A549 (cell line): ENCODE results near the gene MXD4. TPM values are rescaled to one million over a fixed set of nuclear protein-coding genes. Genes with fewer than 3 reads are reported as not detected.

Experiments
- ATAC-seq, 2 experiments: fragments of 200-7000 bp in 1 of 2; fragments of >200 bp in 1 of 2; cut with Nextera tagmentation in 1 of 2; cut with Tn5 transposase in 1 of 2; 3 replicates each; pipeline versions ENCODE4 v1.8.0 to v1.9.1; 2018 to 2020; ENCODE audit warnings: mild to moderate bottlenecking in 1 of 2, moderate library complexity in 1 of 2
- CTCF ChIA-PET: fragments of 300-600 bp; sonication (Branson Sonifier 250); formaldehyde crosslinking; extraction: SDS; loops from one replicate; lab custom pipeline; 2021; ENCODE audit warnings: antibody characterized with exemption, inconsistent platforms; lab: Yijun Ruan, JAX
- POLR2A ChIA-PET: fragments of 350-600 bp; formaldehyde crosslinking; extraction: SDS; loops from one replicate; lab custom pipeline; 2021; ENCODE audit warnings: antibody characterized with exemption, inconsistent platforms; lab: Yijun Ruan, JAX
- DNase-seq, 2 experiments: peaks; one replicate each; pipeline versions ENCODE4 v3.0.0 to v3.0.0-alpha.2; 2011 to 2016; ENCODE audit warnings: low read depth in 1 of 2, low spot score in 1 of 2
- FAIRE-seq: peaks from 2 replicates; lab custom pipeline; 2011; peaks lifted over from hg19 to GRCh38; lab: Jason Lieb, UNC
- H3K27ac ChIP-seq, 2 experiments: fragments of >200 bp; sonication (Bioruptor Twin); formaldehyde crosslinking; 3 replicates each; pipeline ENCODE4 v1.5.1; 2016 to 2017
- H3K4me1 ChIP-seq: fragments of >200 bp; sonication (Bioruptor Twin); formaldehyde crosslinking; 3 replicates; pipeline ENCODE4 v1.6.1; 2016
- H3K4me2 ChIP-seq: fragments of >200 bp; sonication (Bioruptor Twin); formaldehyde crosslinking; 3 replicates; pipeline ENCODE4 v1.6.1; 2016
- H3K4me3 ChIP-seq: fragments of >200 bp; sonication (Bioruptor Twin); formaldehyde crosslinking; 3 replicates; pipeline ENCODE4 v1.5.1; 2016
- H3K9me3 ChIP-seq: fragments of >200 bp; sonication (Bioruptor Twin); formaldehyde crosslinking; 3 replicates; pipeline ENCODE4 v1.6.1; 2016
- ATOH8 ChIP-seq: fragments of 250-450 bp; sonication (Bioruptor Pico); IDR thresholded peaks from 2 replicates; pipeline ENCODE4 v1.5.0; 2020; ENCODE audit warnings: low read depth, mild to moderate bottlenecking, moderate library complexity
- BHLHE40 ChIP-seq: IDR thresholded peaks from 2 replicates; pipeline ENCODE4 v1.6.1; 2012; ENCODE audit warnings: low read depth, low read length, inconsistent platforms
- CBX2 ChIP-seq: fragments of 200-600 bp; sonication (generic); IDR thresholded peaks from 2 replicates; pipeline ENCODE4 v1.6.1; 2016; ENCODE audit warnings: low read depth, mild to moderate bottlenecking, borderline replicate concordance
- CHD4 ChIP-seq: fragments of 200-600 bp; sonication (generic); IDR thresholded peaks from 2 replicates; pipeline ENCODE4 v1.6.1; 2016; ENCODE audit warnings: antibody characterized with exemption, mild to moderate bottlenecking, borderline replicate concordance
- E2F6 ChIP-seq: IDR thresholded peaks from 2 replicates; pipeline ENCODE4 v1.6.1; 2012; ENCODE audit warnings: low read depth, borderline replicate concordance
- EHF ChIP-seq: fragments of 250-450 bp; sonication (Bioruptor Pico); IDR thresholded peaks from 2 replicates; pipeline ENCODE4 v1.5.0; 2020; ENCODE audit warnings: mild to moderate bottlenecking
- EP300 ChIP-seq, 2 experiments: fragments of >200 bp; sonication (Bioruptor Twin); formaldehyde crosslinking; IDR thresholded peaks; 2 replicates in 1 of 2; 3 replicates in 1 of 2; pipeline ENCODE4 v1.6.1; 2016 to 2017
- FOSL2 ChIP-seq, 2 experiments: fragments of 450-650 bp in 1 of 2; fragments of >200 bp in 1 of 2; sonication (Bioruptor Twin) in 1 of 2; formaldehyde crosslinking; IDR thresholded peaks; 2 replicates each; pipeline versions ENCODE4 v1.5.0 to v1.6.1; 2016 to 2020; ENCODE audit warnings: mild to moderate bottlenecking in 1 of 2, moderate library complexity in 1 of 2
- HES2 ChIP-seq: fragments of >200 bp; sonication (Bioruptor Twin); formaldehyde crosslinking; IDR thresholded peaks from 2 replicates; pipeline ENCODE4 v1.6.1; 2016
- KDM1A ChIP-seq: fragments of 200-600 bp; sonication (generic); IDR thresholded peaks from 2 replicates; pipeline ENCODE4 v1.6.1; 2016; ENCODE audit warnings: low read depth, mild to moderate bottlenecking
- KDM5A ChIP-seq: fragments of 200-600 bp; sonication (generic); IDR thresholded peaks from 2 replicates; pipeline ENCODE4 v1.6.1; 2016; ENCODE audit warnings: antibody characterized with exemption, mild to moderate bottlenecking
- MAFK ChIP-seq: fragments of 450-650 bp; IDR thresholded peaks from 2 replicates; pipeline ENCODE4 v1.6.1; 2014; ENCODE audit not compliant: partially characterized antibody
- MAZ ChIP-seq: fragments of 150-350 bp; IDR thresholded peaks from 2 replicates; pipeline ENCODE4 v1.6.1; 2014; ENCODE audit warnings: antibody characterized with exemption, low read depth, low read length, borderline replicate concordance
- MYC ChIP-seq: IDR thresholded peaks from 2 replicates; pipeline ENCODE4 v1.6.1; 2012; ENCODE audit warnings: mild to moderate bottlenecking, inconsistent platforms, low read length, improper control_type of control experiment, borderline replicate concordance
- NFE2L2 ChIP-seq: fragments of 150-350 bp; conservative IDR thresholded peaks from 2 replicates; pipeline ENCODE4 v1.6.1; 2014; ENCODE audit warnings: low read length
- NPAS2 ChIP-seq: fragments of 250-450 bp; sonication (Bioruptor Pico); IDR thresholded peaks from 2 replicates; pipeline ENCODE4 v1.8.0; 2022; ENCODE audit warnings: mild to moderate bottlenecking, moderate library complexity, borderline replicate concordance
- POLR2A ChIP-seq: IDR thresholded peaks from 2 replicates; pipeline ENCODE4 v1.6.1; 2012; ENCODE audit warnings: mild to moderate bottlenecking, low read length
- RAD21 ChIP-seq, 2 experiments: fragments of >200 bp in 1 of 2; sonication (Bioruptor Twin) in 1 of 2; formaldehyde crosslinking in 1 of 2; IDR thresholded peaks in 1 of 2; conservative IDR thresholded peaks in 1 of 2; 2 replicates in 1 of 2; 3 replicates in 1 of 2; pipeline ENCODE4 v1.6.1; 2012 to 2018; ENCODE audit warnings: inconsistent platforms in 1 of 2
- RARB ChIP-seq: fragments of 250-450 bp; sonication (Bioruptor Pico); IDR thresholded peaks from 2 replicates; pipeline ENCODE4 v1.8.0; 2021; ENCODE audit warnings: mild to moderate bottlenecking, moderate library complexity
- RFX5 ChIP-seq: fragments of 450-650 bp; IDR thresholded peaks from 2 replicates; pipeline ENCODE4 v1.7.1; 2014; ENCODE audit warnings: antibody characterized with exemption, mild to moderate bottlenecking, moderate library complexity
- USF2 ChIP-seq: fragments of 450-650 bp; IDR thresholded peaks from 2 replicates; pipeline ENCODE4 v1.6.1; 2014; ENCODE audit warnings: antibody characterized with exemption
- ZC3H11A ChIP-seq: fragments of 450-650 bp; IDR thresholded peaks from 2 replicates; pipeline ENCODE4 v1.6.1; 2014; ENCODE audit warnings: antibody characterized with exemption, mild to moderate bottlenecking
- ZNF302 ChIP-seq: fragments of 250-450 bp; sonication (Bioruptor Pico); IDR thresholded peaks from 2 replicates; pipeline ENCODE4 v1.9.0; 2021; ENCODE audit warnings: inconsistent platforms, mild to moderate bottlenecking, moderate library complexity
- ZSCAN20 ChIP-seq: fragments of 250-450 bp; sonication (Bioruptor Pico); IDR thresholded peaks from 2 replicates; pipeline ENCODE4 v1.8.0; 2022; ENCODE audit warnings: mild to moderate bottlenecking, moderate library complexity
- WGBS: methylation state at CpG from one replicate; pipeline ENCODE4 v1.1.6; 2017; ENCODE audit errors: missing lambda C conversion rate; 5-methylcytosine and 5-hydroxymethylcytosine counted together
- polyA plus RNA-seq, 4 experiments: library from polyadenylated mRNA; depleted of rRNA in 3 of 4; stranded (reverse); fragments of >200 nt; fragmentation: RNase III in 1 of 4; extraction: RNeasy Plus Mini Kit Qiagen cat#74134 plus additional on column Dnase treatment in 1 of 4; gene quantifications; 2 replicates in 3 of 4; 3 replicates in 1 of 4; pipeline ENCODE4 v1.2.3, GENCODE V29; 2011 to 2017

The MXD4 gene
- polyA plus RNA-seq, 2 of the 4 experiments (the other 2 are of a cell fraction): 10.8 to 18.5 TPM

GRCh38 chr4:2292646-2293108 lies 30.8 kb upstream of the MXD4 start (continued):
- TF ChIP-seq RAD21 (conservative IDR thresholded peaks at IDR 0.05 in 1 of 2, IDR thresholded peaks at IDR 0.05 in 1 of 2) (no peak), ZC3H11A (no peak), NFE2L2 (no peak), RARB (no peak), CHD4 (no peak), ZSCAN20 (CRISPR knock-in tag) (no peak), MAFK (no peak), EHF (CRISPR knock-in tag) (no peak), NPAS2 (CRISPR knock-in tag) (no peak), ZNF302 (CRISPR knock-in tag) (no peak)

GRCh38 chr4:2291705-2292645 lies 30.1 kb upstream of the MXD4 start:
- CTCF ChIA-PET: interaction anchor here (1.1 kb wide), 1 partner anchor 121 kb away, joined by 3 read pairs; no protein-coding TSS in a partner anchor
- no peak overlapping the region for H3K27ac ChIP-seq
- FAIRE-seq (no peak), ATAC-seq (no peak)
- WGBS: 74% methylated on average over 10 of the region's 20 CpGs
- POLR2A ChIA-PET: no interaction called here
- no peak overlapping the region for H3K4me2 ChIP-seq
- TF ChIP-seq KDM5A: no peak
- TF ChIP-seq ZNF302 (CRISPR knock-in tag): no peak
- TF ChIP-seq BHLHE40: no peak
- no peak for TF ChIP-seq RFX5
- TF ChIP-seq FOSL2 (IDR thresholded peaks at IDR 0.05): no peak
- TF ChIP-seq FOSL2 (CRISPR knock-in tag; IDR thresholded peaks at IDR 0.05): no peak
- TF ChIP-seq EP300 (IDR thresholded peaks at IDR 0.05): no peak
- TF ChIP-seq CBX2: no peak
- TF ChIP-seq MYC: no peak
- TF ChIP-seq USF2: no peak
- TF ChIP-seq MAZ: no peak
- TF ChIP-seq HES2: no peak
- TF ChIP-seq E2F6: no peak
- no peak for TF ChIP-seq CHD4
- TF ChIP-seq KDM1A: no peak
- TF ChIP-seq POLR2A: no peak
- TF ChIP-seq ATOH8: no peak
- TF ChIP-seq, all 56 proteins: peak for 0
- no peaks in the 10 kb centered on the region for H3K4me1 ChIP-seq
- H3K9me3 ChIP-seq: no peaks in the 10 kb centered on the region
- DNase-seq: no peak
- H3K4me3 ChIP-seq: no peak overlapping the region
